ENCODE results near the gene RABEP1. TPM values are rescaled to one million over a fixed set of nuclear protein-coding genes. Genes with fewer than 3 reads are reported as not detected.

Gene RABEP1
- total and polyA plus RNA-seq, 2 experiments from 2014 or later, result 37.0 to 88.1 TPM

DNA sequence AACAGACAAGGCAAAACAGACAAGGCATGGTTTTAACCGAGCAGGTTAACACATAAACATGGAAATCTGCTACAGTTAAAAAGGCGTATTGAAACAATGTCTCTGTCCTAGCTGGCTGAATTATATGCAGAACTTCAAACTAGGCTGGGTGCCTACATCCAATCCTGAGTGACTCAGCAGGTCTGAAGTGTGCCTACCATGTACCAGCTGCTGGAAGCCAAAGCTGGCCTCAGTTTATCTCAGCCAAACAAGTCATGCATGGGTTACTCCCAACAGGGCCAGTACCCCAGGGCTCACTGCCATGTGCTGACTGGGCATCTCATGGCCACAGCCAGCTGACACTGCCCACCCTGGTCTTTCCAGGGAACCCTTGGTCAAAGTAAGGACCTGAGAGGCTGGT, 152.9 kb downstream of the RABEP1 start (continued):
- TF ChIP-seq, protein P1, sequence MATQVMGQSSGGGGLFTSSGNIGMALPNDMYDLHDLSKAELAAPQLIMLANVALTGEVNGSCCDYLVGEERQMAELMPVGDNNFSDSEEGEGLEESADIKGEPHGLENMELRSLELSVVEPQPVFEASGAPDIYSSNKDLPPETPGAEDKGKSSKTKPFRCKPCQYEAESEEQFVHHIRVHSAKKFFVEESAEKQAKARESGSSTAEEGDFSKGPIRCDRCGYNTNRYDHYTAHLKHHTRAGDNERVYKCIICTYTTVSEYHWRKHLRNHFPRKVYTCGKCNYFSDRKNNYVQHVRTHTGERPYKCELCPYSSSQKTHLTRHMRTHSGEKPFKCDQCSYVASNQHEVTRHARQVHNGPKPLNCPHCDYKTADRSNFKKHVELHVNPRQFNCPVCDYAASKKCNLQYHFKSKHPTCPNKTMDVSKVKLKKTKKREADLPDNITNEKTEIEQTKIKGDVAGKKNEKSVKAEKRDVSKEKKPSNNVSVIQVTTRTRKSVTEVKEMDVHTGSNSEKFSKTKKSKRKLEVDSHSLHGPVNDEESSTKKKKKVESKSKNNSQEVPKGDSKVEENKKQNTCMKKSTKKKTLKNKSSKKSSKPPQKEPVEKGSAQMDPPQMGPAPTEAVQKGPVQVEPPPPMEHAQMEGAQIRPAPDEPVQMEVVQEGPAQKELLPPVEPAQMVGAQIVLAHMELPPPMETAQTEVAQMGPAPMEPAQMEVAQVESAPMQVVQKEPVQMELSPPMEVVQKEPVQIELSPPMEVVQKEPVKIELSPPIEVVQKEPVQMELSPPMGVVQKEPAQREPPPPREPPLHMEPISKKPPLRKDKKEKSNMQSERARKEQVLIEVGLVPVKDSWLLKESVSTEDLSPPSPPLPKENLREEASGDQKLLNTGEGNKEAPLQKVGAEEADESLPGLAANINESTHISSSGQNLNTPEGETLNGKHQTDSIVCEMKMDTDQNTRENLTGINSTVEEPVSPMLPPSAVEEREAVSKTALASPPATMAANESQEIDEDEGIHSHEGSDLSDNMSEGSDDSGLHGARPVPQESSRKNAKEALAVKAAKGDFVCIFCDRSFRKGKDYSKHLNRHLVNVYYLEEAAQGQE (IDR thresholded peaks at IDR 0.05; ENCODE audit: unreplicated experiment), result no peak

Other genes with a start within 250 kb of the RABEP1 start
- 0.63 and 1.3 TPM in 2 replicates for gene SLC52A1, start 246.9 kb upstream of the RABEP1 start, total RNA-seq (2014; rRNA removed; shearing (Covaris generic))
- 0.21 and 0.50 TPM in 2 replicates for gene SLC52A1, start 246.9 kb upstream of the RABEP1 start, polyA plus RNA-seq (2016; fragmentation: Nextera tagmentation; extraction: Ambion mirVana)
- 0.93 and 1.6 TPM in 2 replicates for gene ZFP3, start 203.8 kb upstream of the RABEP1 start, total RNA-seq (2014; rRNA removed; shearing (Covaris generic))
- gene ZFP3, start 203.8 kb upstream of the RABEP1 start, polyA plus RNA-seq (2016; fragmentation: Nextera tagmentation; extraction: Ambion mirVana), result 0.55 and 0.97 TPM in 2 replicates
- 24.1 and 24.8 TPM in 2 replicates for gene ZNF232, start 170.4 kb upstream of the RABEP1 start, total RNA-seq (2014; rRNA removed; shearing (Covaris generic))
- 21.5 and 24.9 TPM in 2 replicates for gene ZNF232, start 170.4 kb upstream of the RABEP1 start, polyA plus RNA-seq (2016; fragmentation: Nextera tagmentation; extraction: Ambion mirVana)
- 0.94 and 1.1 TPM in 2 replicates for gene USP6, start 166.3 kb upstream of the RABEP1 start, total RNA-seq (2014; rRNA removed; shearing (Covaris generic))
- 1.3 and 1.7 TPM in 2 replicates for gene USP6, start 166.3 kb upstream of the RABEP1 start, polyA plus RNA-seq (2016; fragmentation: Nextera tagmentation; extraction: Ambion mirVana)
- gene ZNF594, start 90.4 kb upstream of the RABEP1 start, total RNA-seq (2014; rRNA removed; shearing (Covaris generic)), result 15.6 and 16.2 TPM in 2 replicates
- 5.3 and 7.0 TPM in 2 replicates for gene ZNF594, start 90.4 kb upstream of the RABEP1 start, polyA plus RNA-seq (2016; fragmentation: Nextera tagmentation; extraction: Ambion mirVana)
- gene SCIMP, start 47.4 kb upstream of the RABEP1 start, total RNA-seq (2014; rRNA removed; shearing (Covaris generic)), result not detected in 2 replicates
- gene SCIMP, start 47.4 kb upstream of the RABEP1 start, polyA plus RNA-seq (2016; fragmentation: Nextera tagmentation; extraction: Ambion mirVana), result 0.24 and 0.36 TPM in 2 replicates
- gene NUP88, start 137.4 kb downstream of the RABEP1 start, total RNA-seq (2014; rRNA removed; shearing (Covaris generic)), result 140 and 172 TPM in 2 replicates
- gene NUP88, start 137.4 kb downstream of the RABEP1 start, polyA plus RNA-seq (2016; fragmentation: Nextera tagmentation; extraction: Ambion mirVana), result 103 and 110 TPM in 2 replicates
- 69.7 and 88.5 TPM in 2 replicates for gene RPAIN, start 137.9 kb downstream of the RABEP1 start, total RNA-seq (2014; rRNA removed; shearing (Covaris generic))
- gene RPAIN, start 137.9 kb downstream of the RABEP1 start, polyA plus RNA-seq (2016; fragmentation: Nextera tagmentation; extraction: Ambion mirVana), result 109 and 115 TPM in 2 replicates
- 478 and 532 TPM in 2 replicates for gene C1QBP, start 156.9 kb downstream of the RABEP1 start, total RNA-seq (2014; rRNA removed; shearing (Covaris generic))
- gene C1QBP, start 156.9 kb downstream of the RABEP1 start, polyA plus RNA-seq (2016; fragmentation: Nextera tagmentation; extraction: Ambion mirVana), result 671 and 704 TPM in 2 replicates
- 53.6 and 57.1 TPM in 2 replicates for gene DHX33, start 186.7 kb downstream of the RABEP1 start, total RNA-seq (2014; rRNA removed; shearing (Covaris generic))
- gene DHX33, start 186.7 kb downstream of the RABEP1 start, polyA plus RNA-seq (2016; fragmentation: Nextera tagmentation; extraction: Ambion mirVana), result 20.3 and 21.1 TPM in 2 replicates
- 52.2 and 65.0 TPM in 2 replicates for gene DERL2, start 203.9 kb downstream of the RABEP1 start, total RNA-seq (2014; rRNA removed; shearing (Covaris generic))
- gene DERL2, start 203.9 kb downstream of the RABEP1 start, polyA plus RNA-seq (2016; fragmentation: Nextera tagmentation; extraction: Ambion mirVana), result 91.0 and 113 TPM in 2 replicates
- 22.8 and 25.7 TPM in 2 replicates for gene MIS12, start 204.3 kb downstream of the RABEP1 start, total RNA-seq (2014; rRNA removed; shearing (Covaris generic))
- 9.9 and 14.0 TPM in 2 replicates for gene MIS12, start 204.3 kb downstream of the RABEP1 start, polyA plus RNA-seq (2016; fragmentation: Nextera tagmentation; extraction: Ambion mirVana)

Measured in GM23338 (cell line).